Activated naive CD8-positive, alpha-beta T cell (primary cell): ENCODE measurements around the gene BUB3.

Experiments used
- H3K27ac Mint-ChIP-seq: one replicate; pipeline ENCODE4 v1.8.0; 2021; ENCODE audit warnings: mixed read lengths
- H3K27me3 Mint-ChIP-seq: one replicate; pipeline ENCODE4 v1.8.0; 2021; ENCODE audit warnings: mixed read lengths
- H3K36me3 Mint-ChIP-seq: one replicate; pipeline ENCODE4 v1.8.0; 2021; ENCODE audit warnings: mixed read lengths
- H3K4me1 Mint-ChIP-seq: one replicate; pipeline ENCODE4 v1.8.0; 2021; ENCODE audit warnings: low read depth, mixed read lengths
- H3K4me3 Mint-ChIP-seq: one replicate; pipeline ENCODE4 v1.8.0; 2021; ENCODE audit warnings: mild to moderate bottlenecking, mixed read lengths
- H3K9me3 Mint-ChIP-seq: one replicate; pipeline ENCODE4 v1.8.0; 2021; ENCODE audit warnings: low read depth, mixed read lengths

Gene BUB3

GRCh38 chr10:123146894-123147634, 7.1 kb upstream of the BUB3 start:
- Mint-ChIP-seq H3K4me3 (peak overlapping the region; percentile 62), H3K36me3 (no peaks in the 10 kb centered on the region), H3K27ac (no peak overlapping the region), H3K27me3 (peaks cover 43% of the 10 kb centered on the region), H3K9me3 (no peaks in the 10 kb centered on the region), H3K4me1 (peaks cover 70% of the 10 kb centered on the region)

DNA sequence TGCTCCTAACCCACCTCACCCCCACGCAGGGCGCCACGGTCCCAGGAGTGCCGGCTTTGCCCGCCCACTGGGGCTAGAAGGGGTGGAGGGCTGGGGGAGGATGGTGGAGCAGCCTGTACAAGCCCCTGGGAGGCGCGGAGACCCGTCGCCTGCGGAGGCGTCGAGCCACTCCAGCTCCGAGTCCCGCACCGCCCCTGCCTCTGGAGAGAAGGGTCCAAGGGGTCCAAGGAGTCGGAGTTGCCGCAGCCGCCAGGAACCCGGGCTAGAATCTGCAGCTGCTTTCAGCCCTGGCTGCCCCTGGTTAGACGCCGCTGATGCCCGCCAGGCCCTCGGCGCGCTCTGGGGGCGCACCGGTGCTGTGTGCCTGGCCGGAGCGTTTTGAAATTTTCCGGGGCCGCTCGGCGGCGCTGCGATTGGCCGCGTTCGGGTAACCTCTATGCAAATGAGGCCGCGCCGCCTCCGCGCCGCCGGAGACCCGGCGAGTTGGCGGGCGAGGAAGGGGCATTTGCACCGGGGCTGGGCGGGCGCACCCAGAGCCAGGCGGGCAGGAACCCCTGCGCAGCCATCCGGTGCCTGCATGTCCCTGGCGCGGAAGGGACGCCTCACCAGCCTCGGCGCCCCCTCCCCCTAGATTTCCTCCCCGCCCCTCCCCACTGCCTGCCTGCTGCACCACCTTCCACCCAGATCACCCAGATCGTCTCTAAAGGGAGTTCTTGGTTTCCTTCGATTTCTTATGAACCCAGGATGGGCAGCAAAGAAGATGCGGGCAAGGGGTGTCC, 6.4 kb upstream of the BUB3 start, which contains the start of gene HMX2:
TSS of gene HMX2 (plus strand) at position 502 of the 779 bp plus-strand sequence. CDS start at position 745, 243 bp downstream.
- Mint-ChIP-seq H3K4me3 (peak within 1 kb of the TSS; percentile 80), H3K27ac (peak within 1 kb of the TSS; percentile 81), H3K36me3 (no peaks in the 10 kb centered on the region), H3K4me1 (peaks cover 65% of the 10 kb centered on the region), H3K27me3 (peaks cover 43% of the 10 kb centered on the region), H3K9me3 (no peaks in the 10 kb centered on the region)

DNA sequence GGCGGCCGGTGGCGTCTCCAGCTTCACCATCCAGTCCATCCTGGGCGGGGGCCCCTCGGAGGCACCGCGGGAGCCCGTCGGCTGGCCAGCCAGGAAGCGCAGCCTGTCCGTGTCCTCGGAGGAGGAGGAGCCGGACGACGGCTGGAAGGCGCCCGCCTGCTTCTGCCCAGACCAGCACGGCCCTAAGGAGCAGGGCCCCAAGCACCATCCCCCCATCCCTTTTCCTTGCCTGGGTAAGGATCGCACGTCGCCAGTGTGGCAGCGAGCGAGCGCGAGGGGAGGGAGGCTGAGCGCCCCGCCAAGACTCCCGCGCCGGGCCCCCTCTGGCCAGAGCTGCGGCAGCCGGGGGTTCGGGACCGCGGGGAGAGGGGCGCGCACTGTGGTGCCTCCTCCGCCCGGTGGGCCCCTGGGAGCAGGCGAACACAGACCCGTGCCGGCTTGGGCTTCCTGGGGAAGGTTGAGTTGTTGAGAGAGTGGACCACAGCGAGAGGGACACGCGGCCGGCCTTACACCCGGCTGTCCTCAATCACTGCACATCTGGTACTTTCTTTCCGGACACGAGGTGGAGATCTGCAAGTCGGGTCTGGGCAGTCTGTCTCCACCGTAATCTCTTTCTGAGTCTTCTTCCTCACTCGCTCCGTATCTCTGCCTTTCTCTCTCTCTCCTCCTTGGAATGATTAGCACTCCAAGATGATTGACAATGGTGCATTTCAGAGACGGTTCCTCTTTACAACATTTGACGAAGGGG, 5.6 kb upstream of the BUB3 start:
- Mint-ChIP-seq H3K4me3 (peak overlapping the region; percentile 80), H3K4me1 (peaks cover 61% of the 10 kb centered on the region), H3K36me3 (no peaks in the 10 kb centered on the region), H3K9me3 (no peaks in the 10 kb centered on the region), H3K27ac (peak overlapping the region; percentile 81), H3K27me3 (peaks cover 37% of the 10 kb centered on the region)

- H3K9me3 Mint-ChIP-seq = no peaks in the 10 kb centered on the region
- peak overlapping the region; percentile 81 for H3K27ac Mint-ChIP-seq
- peak overlapping the region; percentile 80 for H3K4me3 Mint-ChIP-seq
- peaks cover 60% of the 10 kb centered on the region for H3K4me1 Mint-ChIP-seq
- H3K36me3 Mint-ChIP-seq = no peaks in the 10 kb centered on the region
- H3K27me3 Mint-ChIP-seq = peaks cover 33% of the 10 kb centered on the region
Measured at GRCh38 chr10:123149162-123149567, 5.0 kb upstream of the BUB3 start.

GRCh38 chr10:123149568-123150270, 4.5 kb upstream of the BUB3 start:
- Mint-ChIP-seq H3K27ac (no peak overlapping the region), H3K27me3 (peaks cover 28% of the 10 kb centered on the region), H3K4me1 (peaks cover 54% of the 10 kb centered on the region)

DNA sequence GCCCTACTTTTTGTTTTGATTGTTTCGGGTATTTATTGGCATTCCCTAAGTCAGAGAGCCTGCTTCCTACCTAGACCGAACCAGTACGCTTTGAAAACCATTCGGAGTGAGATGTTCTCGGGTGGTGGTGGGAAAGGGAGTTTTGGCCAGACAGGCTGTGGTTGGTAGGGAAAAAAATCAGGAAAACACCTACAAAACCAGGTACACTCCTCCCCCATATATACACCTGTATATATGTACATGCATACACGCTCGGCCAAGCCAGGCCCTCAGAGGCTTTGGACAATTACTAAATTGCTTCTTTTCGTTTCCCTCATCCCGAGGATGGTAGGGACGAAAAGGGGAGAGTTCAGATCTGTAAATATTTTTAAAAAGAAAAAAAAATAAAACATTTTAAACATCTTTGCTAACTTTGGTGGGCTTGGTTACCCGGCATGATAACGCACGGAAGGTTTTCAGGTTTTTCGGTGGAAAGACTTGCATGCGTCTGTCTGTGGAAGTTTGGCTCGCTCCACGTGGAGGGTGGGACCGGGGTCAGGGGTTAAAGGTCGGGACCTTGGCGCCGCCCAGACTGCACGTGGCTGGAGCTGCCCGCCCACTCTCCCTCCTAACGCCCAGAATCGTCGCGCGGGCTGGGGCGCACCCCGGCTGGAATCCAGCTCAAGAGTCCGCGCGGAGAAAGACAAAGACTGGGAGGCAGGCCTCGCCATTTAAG, 3.8 kb upstream of the BUB3 start:
- Mint-ChIP-seq H3K27ac (no peak overlapping the region), H3K9me3 (no peaks in the 10 kb centered on the region), H3K27me3 (peaks cover 21% of the 10 kb centered on the region), H3K36me3 (no peaks in the 10 kb centered on the region), H3K4me3 (peak overlapping the region; percentile 83), H3K4me1 (peaks cover 51% of the 10 kb centered on the region)

More at GRCh38 chr10:123149568-123150270, 4.5 kb upstream of the BUB3 start:
- Mint-ChIP-seq H3K4me3 (peak overlapping the region; percentile 83), H3K9me3 (no peaks in the 10 kb centered on the region), H3K36me3 (no peaks in the 10 kb centered on the region)

GRCh38 chr10:123150986-123151736, 3.0 kb upstream of the BUB3 start:
- Mint-ChIP-seq H3K27ac (no peak overlapping the region), H3K4me1 (peaks cover 52% of the 10 kb centered on the region), H3K27me3 (peaks cover 17% of the 10 kb centered on the region), H3K4me3 (peak overlapping the region; percentile 83), H3K9me3 (no peaks in the 10 kb centered on the region), H3K36me3 (peaks cover 2% of the 10 kb centered on the region)

DNA sequence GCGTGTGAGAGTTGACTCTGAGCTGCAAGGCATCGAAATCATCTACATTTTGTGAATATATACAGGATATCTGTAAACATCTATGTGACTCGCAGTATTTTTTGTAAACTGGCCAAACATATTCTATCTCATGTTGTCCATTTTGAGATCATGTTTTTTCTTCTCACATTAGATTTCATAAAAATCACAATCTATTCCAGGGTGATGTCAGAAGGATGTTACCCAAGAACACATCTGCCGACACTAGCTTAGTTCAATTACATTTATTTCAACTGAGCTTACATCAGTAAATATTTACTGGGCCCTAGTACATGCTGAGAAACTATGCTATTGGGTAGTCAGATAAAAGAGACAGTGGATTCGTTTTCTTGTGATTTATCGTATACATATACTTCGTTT, 2.5 kb upstream of the BUB3 start:
- Mint-ChIP-seq H3K9me3 (no peaks in the 10 kb centered on the region), H3K27me3 (peaks cover 16% of the 10 kb centered on the region), H3K4me3 (peak overlapping the region; percentile 83), H3K27ac (no peak overlapping the region), H3K4me1 (peaks cover 51% of the 10 kb centered on the region), H3K36me3 (peaks cover 5% of the 10 kb centered on the region)

DNA sequence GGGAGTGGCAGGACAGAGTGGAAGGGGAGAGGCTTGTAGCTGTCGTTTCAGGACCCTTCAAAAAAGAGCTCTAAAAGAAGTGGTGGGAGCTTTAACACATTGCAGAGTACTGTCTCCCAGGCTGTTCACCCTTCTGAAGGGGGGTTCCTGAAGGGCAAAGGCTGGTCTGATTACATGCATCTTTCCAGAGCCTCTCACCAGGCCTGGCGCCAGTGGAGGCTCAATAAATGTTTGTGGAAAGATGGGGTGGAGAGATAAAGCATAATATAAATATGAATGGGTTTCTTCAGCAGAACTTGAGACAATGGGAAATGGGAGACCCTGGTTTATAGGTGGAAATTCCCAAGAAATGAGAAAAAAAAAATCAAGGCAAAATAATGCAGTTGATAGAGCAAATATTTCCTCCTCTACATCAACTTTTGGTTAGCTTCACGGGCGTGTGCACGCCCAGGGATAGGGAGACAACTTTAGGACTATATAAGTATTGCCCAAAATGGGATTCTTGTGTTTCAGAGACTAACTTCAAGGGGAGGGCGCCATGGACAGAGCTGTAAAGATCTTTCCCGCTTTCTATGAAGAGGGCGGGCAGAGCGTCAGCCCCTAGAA, 613 bp upstream of the BUB3 start:
- peak overlapping the region; percentile 99 for H3K27ac Mint-ChIP-seq
- peak overlapping the region; percentile 100 for H3K4me3 Mint-ChIP-seq
- peaks cover 17% of the 10 kb centered on the region for H3K36me3 Mint-ChIP-seq
- no peaks in the 10 kb centered on the region for H3K9me3 Mint-ChIP-seq
- H3K4me1 Mint-ChIP-seq = peaks cover 62% of the 10 kb centered on the region
- H3K27me3 Mint-ChIP-seq = peaks cover 9% of the 10 kb centered on the region

GRCh38 chr10:123154711-123155505, 706 bp downstream of the BUB3 start:
- H3K4me3 Mint-ChIP-seq = peak overlapping the region; percentile 100
- peak overlapping the region; percentile 90 for H3K27ac Mint-ChIP-seq
- peaks cover 18% of the 10 kb centered on the region for H3K36me3 Mint-ChIP-seq
- H3K9me3 Mint-ChIP-seq = no peaks in the 10 kb centered on the region
- peaks cover 68% of the 10 kb centered on the region for H3K4me1 Mint-ChIP-seq
- H3K27me3 Mint-ChIP-seq = peaks cover 4% of the 10 kb centered on the region

DNA sequence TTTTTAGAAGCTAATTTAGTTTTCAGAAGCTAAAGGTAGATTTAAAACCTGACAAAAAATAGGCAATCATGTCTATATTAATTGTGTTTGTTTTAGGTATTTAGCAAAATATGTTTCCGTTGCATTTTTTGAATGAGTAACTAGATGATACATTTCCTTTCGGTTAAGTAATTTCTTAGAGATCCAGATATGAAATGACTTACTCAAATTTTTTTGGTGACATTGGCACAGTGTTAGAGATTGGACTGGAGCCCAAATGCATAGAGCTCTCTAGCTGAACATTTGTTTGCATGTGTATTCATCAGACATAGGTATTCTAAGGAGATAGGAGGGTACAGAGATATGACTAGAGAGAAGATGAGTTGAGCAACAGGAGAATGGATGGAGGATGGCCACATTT, 1.9 kb downstream of the BUB3 start:
- Mint-ChIP-seq H3K4me3 (peak overlapping the region; percentile 100), H3K9me3 (no peaks in the 10 kb centered on the region), H3K36me3 (peaks cover 18% of the 10 kb centered on the region), H3K27ac (peak overlapping the region; percentile 50), H3K4me1 (peaks cover 71% of the 10 kb centered on the region), H3K27me3 (peaks cover 2% of the 10 kb centered on the region)

- Mint-ChIP-seq H3K27me3 (no peaks in the 10 kb centered on the region), H3K4me3 (peak overlapping the region; percentile 60), H3K4me1 (peaks cover 72% of the 10 kb centered on the region), H3K9me3 (no peaks in the 10 kb centered on the region), H3K27ac (peak overlapping the region; percentile 28), H3K36me3 (peaks cover 24% of the 10 kb centered on the region)
Measured at GRCh38 chr10:123157210-123157609, 3.0 kb downstream of the BUB3 start.
